Esophagus muscularis mucosa (tissue), 4 donors: ENCODE data around the gene DRD1. TPM values are rescaled to one million over a fixed set of nuclear protein-coding genes. Genes with fewer than 3 reads are reported as not detected.

Experiments
- DNase-seq: peaks from one replicate; pipeline ENCODE4 v3.0.0-alpha.2; 2017; ENCODE audit errors: extremely low spot score
- H3K27ac ChIP-seq, 4 donors: fragments of 200-600 bp; sonication (generic); replicated peaks in 1 of 4; 1 replicate in 3 of 4; 2 replicates in 1 of 4; pipeline ENCODE4 v1.5.1; 2016 to 2019; ENCODE audit warnings: mild to moderate bottlenecking in 1 of 4
- H3K27me3 ChIP-seq, 4 donors: fragments of 200-600 bp; sonication (generic); one replicate each; pipeline versions ENCODE4 v1.5.1 to v1.6.0; 2016 to 2019
- H3K36me3 ChIP-seq, 4 donors: fragments of 200-600 bp; sonication (generic); one replicate each; pipeline ENCODE4 v1.5.1; 2016 to 2019
- H3K4me1 ChIP-seq, 4 donors: fragments of 200-600 bp; sonication (generic); one replicate each; pipeline ENCODE4 v1.5.1; 2016 to 2019
- H3K4me3 ChIP-seq, 4 donors: fragments of 200-600 bp; sonication (generic); 1 replicate in 2 of 4; 2 replicates in 2 of 4; pipeline ENCODE4 v1.5.1; 2016 to 2019; ENCODE audit warnings: mild to moderate bottlenecking in 4 of 4, moderate library complexity in 1 of 4
- H3K9me3 ChIP-seq, 4 donors: fragments of 200-600 bp; sonication (generic); 1 replicate in 3 of 4; 2 replicates in 1 of 4; pipeline ENCODE4 v1.5.1; 2016 to 2019
- CTCF ChIP-seq, 3 experiments: fragments of 200-600 bp in 2 of 3; fragments of 450-650 bp in 1 of 3; sonication (generic) in 2 of 3; IDR thresholded peaks; one replicate each; pipeline ENCODE4 v1.5.1; 2017 to 2019; ENCODE audit warnings: antibody characterized with exemption in 3 of 3, mild to moderate bottlenecking in 2 of 3, moderate library complexity in 1 of 3
- EP300 ChIP-seq: sonication (generic); formaldehyde crosslinking; IDR thresholded peaks from one replicate; pipeline ENCODE4 v1.6.1; 2017; ENCODE audit warnings: antibody characterized with exemption
- POLR2A ChIP-seq: fragments of 450-650 bp; IDR thresholded peaks from one replicate; pipeline ENCODE4 v1.6.1; 2017; ENCODE audit warnings: antibody characterized with exemption, moderate library complexity, mild to moderate bottlenecking, low read depth
- POLR2AphosphoS5 ChIP-seq, 2 donors: sonication (generic); formaldehyde crosslinking; IDR thresholded peaks; one replicate each; pipeline ENCODE4 v1.6.1; 2017; ENCODE audit warnings: antibody characterized with exemption in 2 of 2
- WGBS: methylation state at CpG from one replicate; pipeline ENCODE4 v1.1.5; 2018; 5-methylcytosine and 5-hydroxymethylcytosine counted together
- intact Hi-C: fragments of 100-400 bp; cut with DNase I; formaldehyde crosslinking; loops from one replicate; pipeline ENCODE4 v1.15.1; 2023
- total RNA-seq, 4 donors: library from RNA; depleted of rRNA; stranded (reverse); fragments of >200 nt; gene quantifications; one replicate each; pipeline versions ENCODE4 v1.1.0 to v1.2.1, GENCODE V29; 2016

Gene DRD1
- total RNA-seq, 4 donors from 2014 or later: 0.06 TPM; not detected in 2

DNA sequence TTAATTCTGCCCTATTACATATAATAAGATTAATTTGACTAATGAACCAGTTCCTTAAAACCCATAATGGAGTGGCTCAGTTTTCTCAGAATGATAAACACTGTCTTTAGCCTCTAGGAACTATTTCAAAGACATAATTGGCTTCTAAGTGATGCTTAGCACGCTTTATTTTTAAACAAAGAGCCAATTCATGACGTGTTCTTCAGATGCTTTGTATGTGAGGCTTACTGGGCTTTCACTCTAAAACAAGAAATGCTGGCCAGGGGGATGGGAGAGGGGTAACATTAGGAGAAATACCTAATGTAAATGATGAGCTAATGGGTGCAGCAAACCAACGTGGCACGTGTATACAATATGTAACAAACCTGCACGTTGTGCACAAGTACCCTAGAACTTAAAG is 26.8 kb upstream of the DRD1 start:
- no peaks in the 10 kb centered on the region for H3K9me3 ChIP-seq
- intact Hi-C loops: no loop called here
- WGBS: 55% methylated on average over 5 of the region's 5 CpGs
- no peak for TF ChIP-seq EP300
- TF ChIP-seq POLR2A: no peak
- no peak for TF ChIP-seq POLR2AphosphoS5 (IDR thresholded peaks at IDR 0.05)
- TF ChIP-seq CTCF (IDR thresholded peaks at IDR 0.05): no peak
- no peak overlapping the region for H3K4me3 ChIP-seq
- DNase-seq: no peak
- no peaks in the 10 kb centered on the region for H3K36me3 ChIP-seq
- peaks cover 0 to 6% (median 2%) of the 10 kb centered on the region in 4 donors for H3K4me1 ChIP-seq
- peaks cover 0 to 25% (median 2%) of the 10 kb centered on the region in 4 donors for H3K27me3 ChIP-seq
- no peak overlapping the region for H3K27ac ChIP-seq

DNA sequence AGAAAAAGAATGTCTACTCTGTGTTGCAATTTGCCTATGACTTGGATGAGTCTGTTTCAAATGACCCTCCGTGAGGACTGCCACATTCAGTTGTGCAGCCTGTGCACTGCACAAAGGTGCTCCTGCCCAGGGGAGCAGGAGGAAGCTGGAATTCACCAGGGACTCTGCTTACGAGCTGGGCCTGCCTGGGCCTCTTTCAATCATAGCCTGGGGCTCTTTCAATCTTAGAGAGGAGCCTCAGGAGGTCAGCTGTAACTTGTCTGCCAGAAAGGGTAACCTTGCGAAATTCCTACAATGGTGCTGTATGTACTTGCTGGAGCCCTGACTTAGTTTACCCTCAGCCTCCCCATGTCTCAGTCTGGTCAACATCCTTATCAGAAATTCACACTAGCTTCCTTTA is 25.9 kb upstream of the DRD1 start:
- intact Hi-C loops: no loop called here
- no peak for TF ChIP-seq CTCF (IDR thresholded peaks at IDR 0.05)
- no peak for TF ChIP-seq EP300
- TF ChIP-seq POLR2A: no peak
- no peak for TF ChIP-seq POLR2AphosphoS5 (IDR thresholded peaks at IDR 0.05)
- WGBS: 74% methylated on average over 3 of the region's 3 CpGs

DNA sequence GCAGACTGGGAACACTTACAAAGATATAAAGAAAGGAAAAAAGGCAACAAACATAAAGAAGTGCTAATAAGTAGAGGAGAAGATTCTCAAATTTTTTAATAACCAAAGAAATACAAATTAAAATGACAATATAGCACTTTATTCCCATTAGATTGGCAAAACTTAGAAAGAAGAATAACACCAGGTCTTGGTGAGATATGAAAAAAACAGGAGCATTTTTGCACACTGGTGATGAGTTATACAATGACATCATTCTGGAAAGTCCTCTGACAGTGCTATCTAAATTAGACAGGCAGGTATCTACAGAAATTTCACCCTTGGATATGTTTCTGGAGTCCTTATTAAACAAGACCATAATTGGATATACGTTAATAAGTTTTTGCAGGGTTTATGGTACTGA is 24.9 kb upstream of the DRD1 start:
- intact Hi-C loops: no loop called here
- no peak for DNase-seq
- Histone ChIP-seq H3K27ac (no peak overlapping the region), H3K4me1 (peaks cover 0 to 6% (median 2%) of the 10 kb centered on the region in 4 donors), H3K4me3 (no peak overlapping the region), H3K27me3 (peaks cover 0 to 25% (median 2%) of the 10 kb centered on the region in 4 donors), H3K36me3 (no peaks in the 10 kb centered on the region), H3K9me3 (no peaks in the 10 kb centered on the region)
- 95% methylated on average over 1 of the region's 1 CpG for WGBS
- no peak for TF ChIP-seq CTCF (IDR thresholded peaks at IDR 0.05)
- no peak for TF ChIP-seq POLR2A
- TF ChIP-seq EP300: no peak
- TF ChIP-seq POLR2AphosphoS5 (IDR thresholded peaks at IDR 0.05): no peak

More for the DNA sequence above, 25.9 kb upstream of the DRD1 start:
- Histone ChIP-seq H3K4me1 (peaks cover 0 to 6% (median 2%) of the 10 kb centered on the region in 4 donors), H3K27ac (no peak overlapping the region), H3K36me3 (no peaks in the 10 kb centered on the region), H3K27me3 (peaks cover 0 to 25% (median 2%) of the 10 kb centered on the region in 4 donors), H3K4me3 (no peak overlapping the region), H3K9me3 (no peaks in the 10 kb centered on the region)
- DNase-seq: no peak

- intact Hi-C loops: no loop called here
Measured at GRCh38 chr5:175467983-175468690, 24.2 kb upstream of the DRD1 start.

More at GRCh38 chr5:175467983-175468690, 24.2 kb upstream of the DRD1 start:
- Histone ChIP-seq H3K36me3 (no peaks in the 10 kb centered on the region), H3K9me3 (no peaks in the 10 kb centered on the region), H3K4me1 (peaks cover 0 to 6% (median 2%) of the 10 kb centered on the region in 4 donors), H3K4me3 (no peak overlapping the region), H3K27ac (no peak overlapping the region), H3K27me3 (peaks cover 0 to 25% (median 2%) of the 10 kb centered on the region in 4 donors)
- no peak for DNase-seq
- no peak for TF ChIP-seq POLR2A
- TF ChIP-seq CTCF (IDR thresholded peaks at IDR 0.05): no peak
- TF ChIP-seq EP300: no peak
- no peak for TF ChIP-seq POLR2AphosphoS5 (IDR thresholded peaks at IDR 0.05)
- 42% methylated on average over 11 of the region's 11 CpGs for WGBS
